Activated CD4-positive, alpha-beta T cell treated with anti-CD3 and anti-CD28 coated beads, Interleukin-2, amount 50 U/mL, for 4 hours (primary cell): ENCODE data around the gene SLC45A1.
A peak's percentile ranks its signal among the peaks of the same experiment; 100 is the strongest.

Experiments used
- DNase-seq, 2 experiments: peaks; one replicate each; pipeline ENCODE4 v3.0.0-alpha.2; 2020

SLC45A1 gene

GRCh38 chr1:8338526-8339202, 20.8 kb downstream of the SLC45A1 start:
- no peak for DNase-seq

- no peak for DNase-seq
These were observed 21.3 kb downstream of the SLC45A1 start for GRCh38 chr1:8339203-8339600.

GRCh38 chr1:8340448-8340847, 22.5 kb downstream of the SLC45A1 start:
- DNase-seq, result no peak

- no peak for DNase-seq
These were observed 24.4 kb downstream of the SLC45A1 start for GRCh38 chr1:8342325-8342724.

GRCh38 chr1:8343044-8343443, 25.1 kb downstream of the SLC45A1 start:
- DNase-seq, result no peak

- DNase-seq, result no peak
These were observed 25.6 kb downstream of the SLC45A1 start for GRCh38 chr1:8343464-8344001.

GRCh38 chr1:8344893-8345507, 27.1 kb downstream of the SLC45A1 start:
- DNase-seq, result no peak

GRCh38 chr1:8345621-8346415, 27.9 kb downstream of the SLC45A1 start:
- DNase-seq, result no peak

GRCh38 chr1:8347635-8348034, 29.7 kb downstream of the SLC45A1 start:
- no peak for DNase-seq

- DNase-seq, result no peak
These were observed 30.3 kb downstream of the SLC45A1 start for GRCh38 chr1:8348047-8348776.

GRCh38 chr1:8348777-8349472, 31.0 kb downstream of the SLC45A1 start:
- DNase-seq, result peak; percentile 65 to 66

- DNase-seq, result no peak
These were observed 31.6 kb downstream of the SLC45A1 start for GRCh38 chr1:8349473-8349865.

- DNase-seq, result no peak
These were observed 32.0 kb downstream of the SLC45A1 start for GRCh38 chr1:8349961-8350360.

- no peak for DNase-seq
These were observed 33.2 kb downstream of the SLC45A1 start for GRCh38 chr1:8350914-8351684.

GRCh38 chr1:8351693-8352470, 34.0 kb downstream of the SLC45A1 start:
- peak in 1 of 2 experiments; percentile 9 for DNase-seq

GRCh38 chr1:8352471-8352845, 34.5 kb downstream of the SLC45A1 start:
- no peak for DNase-seq

GRCh38 chr1:8352886-8353785, 35.2 kb downstream of the SLC45A1 start:
- no peak for DNase-seq

- no peak for DNase-seq
These were observed 36.1 kb downstream of the SLC45A1 start for GRCh38 chr1:8354038-8354437.

GRCh38 chr1:8355439-8356255, 37.7 kb downstream of the SLC45A1 start:
- DNase-seq, result no peak
